T-helper 2 cell treated with Interferon-gamma antibody and Interleukin-4, amounts not matched to agents 5 μg/mL and 100 μg/mL, for 36 hours (primary cell): Measurements from ENCODE around the gene REC8.

Source experiments
- DNase-seq: peaks from one replicate; pipeline ENCODE4 v3.0.0; 2021; ENCODE audit warnings: low spot score
- H3K27ac Mint-ChIP-seq: one replicate; pipeline ENCODE4 v1.8.0; 2021; ENCODE audit warnings: mild to moderate bottlenecking, mixed read lengths
- H3K27me3 Mint-ChIP-seq: one replicate; pipeline ENCODE4 v1.8.0; 2021; ENCODE audit warnings: low read depth, mixed read lengths
- H3K36me3 Mint-ChIP-seq: one replicate; pipeline ENCODE4 v1.8.0; 2021; ENCODE audit warnings: low read depth, mixed read lengths
- H3K4me1 Mint-ChIP-seq: one replicate; pipeline ENCODE4 v1.8.0; 2021; ENCODE audit warnings: low read depth, mixed read lengths
- H3K4me3 Mint-ChIP-seq: one replicate; pipeline ENCODE4 v1.8.0; 2022; ENCODE audit warnings: mild to moderate bottlenecking, moderate library complexity, mixed read lengths
- H3K9me3 Mint-ChIP-seq: one replicate; pipeline ENCODE4 v1.8.0; 2021; ENCODE audit warnings: mixed read lengths

Gene REC8, protein sequence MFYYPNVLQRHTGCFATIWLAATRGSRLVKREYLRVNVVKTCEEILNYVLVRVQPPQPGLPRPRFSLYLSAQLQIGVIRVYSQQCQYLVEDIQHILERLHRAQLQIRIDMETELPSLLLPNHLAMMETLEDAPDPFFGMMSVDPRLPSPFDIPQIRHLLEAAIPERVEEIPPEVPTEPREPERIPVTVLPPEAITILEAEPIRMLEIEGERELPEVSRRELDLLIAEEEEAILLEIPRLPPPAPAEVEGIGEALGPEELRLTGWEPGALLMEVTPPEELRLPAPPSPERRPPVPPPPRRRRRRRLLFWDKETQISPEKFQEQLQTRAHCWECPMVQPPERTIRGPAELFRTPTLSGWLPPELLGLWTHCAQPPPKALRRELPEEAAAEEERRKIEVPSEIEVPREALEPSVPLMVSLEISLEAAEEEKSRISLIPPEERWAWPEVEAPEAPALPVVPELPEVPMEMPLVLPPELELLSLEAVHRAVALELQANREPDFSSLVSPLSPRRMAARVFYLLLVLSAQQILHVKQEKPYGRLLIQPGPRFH

DNA sequence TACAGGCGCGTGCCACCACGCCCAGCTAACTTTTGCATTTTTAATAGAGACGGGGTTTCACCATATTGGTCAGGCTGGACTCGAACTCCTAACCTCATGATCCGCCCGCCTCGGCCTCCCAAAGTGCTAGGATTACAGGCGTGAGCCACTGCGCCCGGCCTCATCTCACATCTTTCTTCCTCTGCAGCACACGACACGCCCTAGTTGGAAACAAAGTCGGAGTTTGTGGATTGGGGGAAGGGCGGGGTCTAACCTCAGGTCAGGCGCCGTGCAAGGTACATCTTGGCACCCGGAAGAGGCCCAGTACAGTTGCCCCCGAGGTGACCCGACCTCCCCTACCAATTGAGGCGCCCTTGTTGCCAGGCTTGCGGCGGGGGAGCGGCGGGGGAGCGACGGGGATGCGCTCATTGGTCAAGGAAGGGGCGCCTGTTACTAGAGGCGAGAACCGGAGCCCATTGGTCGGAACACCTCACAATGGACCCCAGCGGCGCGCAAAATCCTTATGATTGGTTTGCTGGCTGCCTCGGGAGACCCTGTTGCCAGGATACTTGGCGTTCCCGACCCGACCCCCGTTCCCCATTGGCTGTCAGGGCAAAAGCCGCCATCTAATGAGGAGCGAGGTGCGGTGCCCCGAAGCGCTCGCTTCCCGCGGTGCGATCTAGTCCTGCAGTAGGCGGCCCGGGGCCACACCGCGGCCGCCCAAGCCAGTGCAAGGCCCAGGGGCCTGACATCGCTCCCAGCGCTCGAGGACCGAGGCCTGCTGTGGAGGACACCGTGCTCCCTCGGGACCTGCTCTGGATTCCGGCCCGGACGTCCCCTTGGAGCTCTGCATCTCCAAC is at the start of gene REC8:
Gene REC8 (plus strand): TSS at position 659 of the 839 bp plus-strand sequence. CDS start 473 bp downstream, outside the sequence.
- Mint-ChIP-seq H3K4me1 (peaks cover 29% of the 10 kb centered on the region), H3K9me3 (no peaks in the 10 kb centered on the region), H3K36me3 (peaks cover 61% of the 10 kb centered on the region), H3K4me3 (peak within 1 kb of the TSS; percentile 76), H3K27ac (peak within 1 kb of the TSS; percentile 80), H3K27me3 (no peaks in the 10 kb centered on the region)
- DNase-seq = peak; percentile 24

DNA sequence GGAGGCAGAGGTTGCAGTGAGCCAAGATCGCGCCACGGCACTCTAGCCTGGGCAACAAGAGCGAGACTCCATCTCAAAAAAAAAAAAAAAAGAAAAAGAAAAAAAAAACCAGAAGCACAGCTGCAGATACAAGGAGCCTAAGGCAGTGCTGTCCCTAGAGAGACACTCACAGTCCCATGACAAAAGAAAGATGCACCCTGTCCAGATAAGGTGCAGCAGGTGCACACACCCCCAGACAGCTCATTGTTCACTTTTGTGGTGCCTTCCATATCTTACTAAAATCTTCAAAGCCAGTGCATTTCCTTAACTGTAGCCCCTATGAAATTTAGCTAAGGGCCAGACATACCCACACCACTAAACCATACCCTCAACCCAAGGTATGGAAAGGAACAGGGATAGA is 49.5 kb upstream of the REC8 start:
- Mint-ChIP-seq H3K36me3 (peaks cover 53% of the 10 kb centered on the region), H3K4me3 (no peak overlapping the region), H3K9me3 (no peaks in the 10 kb centered on the region), H3K27ac (no peak overlapping the region), H3K27me3 (no peaks in the 10 kb centered on the region), H3K4me1 (peaks cover 8% of the 10 kb centered on the region)
- no peak for DNase-seq

DNA sequence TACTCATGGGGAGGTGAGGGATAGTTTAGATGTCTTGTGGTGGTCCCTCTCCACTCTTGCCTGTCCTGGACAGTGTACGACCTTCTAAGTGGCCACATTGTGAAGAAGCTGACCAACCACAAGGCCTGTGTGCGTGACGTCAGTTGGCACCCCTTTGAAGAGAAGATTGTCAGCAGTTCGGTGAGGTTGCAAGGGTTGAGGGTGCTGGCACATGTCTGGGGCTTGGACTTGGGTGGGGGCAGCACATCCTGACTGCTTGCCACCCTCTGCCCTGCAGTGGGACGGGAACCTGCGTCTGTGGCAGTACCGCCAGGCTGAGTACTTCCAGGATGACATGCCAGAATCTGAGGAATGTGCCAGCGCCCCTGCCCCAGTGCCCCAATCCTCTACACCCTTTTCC is 49.0 kb upstream of the REC8 start:
- peaks cover 48% of the 10 kb centered on the region for H3K36me3 Mint-ChIP-seq
- DNase-seq = no peak
- no peak overlapping the region for H3K27ac Mint-ChIP-seq

DNA sequence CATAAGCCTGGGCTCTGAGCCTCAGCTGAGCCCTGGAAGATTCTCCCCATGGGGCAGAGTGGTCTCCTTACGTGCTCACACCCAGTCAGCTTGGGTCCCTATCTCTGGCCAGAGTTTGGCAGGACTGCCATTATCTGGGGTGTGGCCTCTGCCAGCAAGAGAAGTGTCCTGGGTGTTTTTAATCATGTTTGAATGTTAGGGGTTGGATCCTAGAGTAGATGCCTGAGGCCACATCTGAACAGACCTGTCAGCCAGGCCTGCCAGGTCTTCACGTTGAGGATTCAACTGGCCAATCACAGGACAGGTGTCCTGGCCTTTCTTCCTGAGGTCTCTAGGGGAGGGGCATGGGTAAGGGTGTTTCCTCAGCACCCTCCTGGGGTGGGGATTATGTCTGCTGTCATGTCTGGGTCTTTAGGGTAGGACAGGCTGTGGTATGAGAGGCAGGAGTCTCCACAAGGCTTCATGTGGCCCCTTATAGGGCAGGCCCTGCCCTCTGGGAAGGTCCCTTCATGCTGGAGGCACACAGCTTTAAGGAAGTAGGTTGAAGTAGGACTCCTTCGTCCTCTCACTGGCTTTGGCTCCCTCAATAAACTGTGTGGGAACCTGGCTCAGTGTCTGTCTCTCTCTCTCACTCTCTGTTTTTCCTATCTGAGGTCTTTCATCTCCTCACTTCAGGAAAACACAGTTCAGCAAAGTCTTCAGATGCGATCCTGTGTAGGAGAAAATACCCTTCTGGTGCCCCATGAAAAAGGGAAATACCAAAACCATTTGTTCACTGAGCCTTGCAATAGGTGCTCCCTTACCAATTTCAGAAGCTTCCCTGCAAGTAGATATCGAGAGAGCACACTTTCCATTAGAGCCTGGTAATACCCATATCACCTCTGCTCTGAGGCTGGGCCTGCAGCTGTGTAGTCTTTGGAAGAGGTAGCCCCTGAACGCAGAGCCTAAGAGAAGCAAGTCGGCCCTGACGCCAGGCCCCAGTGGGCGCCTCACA is 48.2 kb upstream of the REC8 start:
- DNase-seq = no peak
- no peaks in the 10 kb centered on the region for H3K9me3 Mint-ChIP-seq
- no peaks in the 10 kb centered on the region for H3K27me3 Mint-ChIP-seq
- no peak overlapping the region for H3K4me3 Mint-ChIP-seq
- H3K27ac Mint-ChIP-seq = no peak overlapping the region
- peaks cover 2% of the 10 kb centered on the region for H3K4me1 Mint-ChIP-seq
- H3K36me3 Mint-ChIP-seq = peaks cover 41% of the 10 kb centered on the region

More for the DNA sequence above, 49.0 kb upstream of the REC8 start:
- Mint-ChIP-seq H3K4me1 (peaks cover 5% of the 10 kb centered on the region), H3K9me3 (no peaks in the 10 kb centered on the region), H3K4me3 (no peak overlapping the region), H3K27me3 (no peaks in the 10 kb centered on the region)

DNA sequence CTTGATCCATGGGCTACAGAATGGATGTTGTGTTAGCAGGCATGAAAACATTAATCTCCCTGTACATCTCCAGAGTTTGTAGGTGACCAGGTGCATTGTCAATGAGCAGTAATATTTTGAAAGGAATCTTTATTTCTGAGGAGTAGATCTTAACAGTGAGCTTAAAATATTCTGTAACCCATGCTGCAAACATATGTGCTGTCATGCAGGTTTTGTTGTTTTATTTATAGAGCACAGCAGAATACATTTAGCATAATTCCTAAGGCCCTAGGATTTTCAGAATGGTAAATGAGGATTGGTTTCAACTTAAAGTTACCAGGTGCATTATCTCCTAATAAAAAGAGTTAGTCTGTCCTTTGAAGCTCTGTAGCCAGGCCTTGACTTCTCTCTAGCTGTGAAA is 44.9 kb upstream of the REC8 start:
- H3K27ac Mint-ChIP-seq = no peak overlapping the region
- no peak for DNase-seq
- peaks cover 18% of the 10 kb centered on the region for H3K36me3 Mint-ChIP-seq
- H3K27me3 Mint-ChIP-seq = no peaks in the 10 kb centered on the region
- H3K4me1 Mint-ChIP-seq = peaks cover 5% of the 10 kb centered on the region
- H3K9me3 Mint-ChIP-seq = no peaks in the 10 kb centered on the region
- H3K4me3 Mint-ChIP-seq = no peak overlapping the region

DNA sequence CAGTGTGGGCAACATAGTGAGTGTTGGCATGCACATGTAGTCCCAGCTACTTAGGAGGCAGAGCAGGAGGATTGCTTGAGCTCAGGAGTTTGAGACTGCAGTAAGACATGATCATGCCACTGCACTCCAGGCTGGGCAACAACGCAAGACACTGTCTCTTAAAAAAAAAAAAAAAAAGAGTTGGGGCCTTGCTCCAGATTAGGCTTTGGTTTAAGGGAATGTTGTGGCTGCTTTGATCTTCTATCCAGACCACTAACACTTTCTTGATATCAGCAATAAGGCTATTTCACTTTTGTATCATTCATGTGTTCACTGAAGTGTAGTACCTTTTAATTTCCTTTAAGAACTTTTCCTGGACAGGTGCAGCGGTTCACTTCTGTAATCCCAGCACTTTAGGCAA is 44.2 kb upstream of the REC8 start:
- no peak for DNase-seq
- H3K4me1 Mint-ChIP-seq = peaks cover 11% of the 10 kb centered on the region
- H3K36me3 Mint-ChIP-seq = peaks cover 19% of the 10 kb centered on the region
- no peaks in the 10 kb centered on the region for H3K9me3 Mint-ChIP-seq
- no peak overlapping the region for H3K4me3 Mint-ChIP-seq
- no peaks in the 10 kb centered on the region for H3K27me3 Mint-ChIP-seq
- no peak overlapping the region for H3K27ac Mint-ChIP-seq

DNA sequence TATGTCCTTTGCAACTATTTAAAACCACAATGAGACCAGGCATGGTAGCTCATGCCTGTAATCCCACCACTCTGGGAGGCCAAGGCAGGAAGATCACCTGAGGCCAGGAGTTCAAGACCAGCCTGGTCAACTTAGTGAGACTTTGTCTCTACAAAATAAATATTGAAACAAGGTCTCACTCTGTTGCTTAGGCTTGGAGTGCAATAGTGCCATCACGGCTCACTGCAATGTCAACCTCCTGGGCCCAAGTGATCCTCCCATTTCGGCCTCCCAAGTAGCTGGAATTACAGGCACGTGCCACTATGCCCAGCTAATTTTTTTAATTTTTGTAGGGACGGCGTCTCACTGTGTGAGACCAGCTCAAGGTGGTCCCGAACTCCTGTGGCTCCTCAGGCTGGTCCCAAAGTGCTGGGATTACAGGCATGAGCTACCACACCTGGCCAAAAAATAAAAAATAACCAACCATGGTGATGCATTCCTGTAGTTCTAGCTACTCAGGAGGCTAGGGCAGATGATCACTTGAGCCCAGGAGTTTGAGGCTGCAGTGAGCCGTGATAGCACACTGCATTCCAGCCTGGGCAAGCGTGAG is 42.4 kb upstream of the REC8 start:
- no peak overlapping the region for H3K4me3 Mint-ChIP-seq

DNA sequence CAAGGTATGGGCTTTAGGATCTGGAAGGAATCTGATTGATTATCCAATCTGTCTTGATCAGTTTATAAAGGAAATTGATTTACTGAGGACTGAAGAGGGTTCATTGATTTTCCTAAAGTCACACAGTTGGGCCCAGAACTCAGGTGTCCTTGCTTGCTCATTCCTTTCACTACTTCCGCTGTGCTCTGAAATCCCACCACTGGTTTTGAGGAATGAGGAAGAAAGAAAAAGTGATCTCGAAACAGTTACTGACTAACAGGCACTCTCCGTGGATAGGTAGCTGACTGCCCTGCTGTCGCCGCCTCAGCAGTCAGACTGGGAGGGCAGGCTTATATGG is 41.5 kb upstream of the REC8 start, which contains the start of gene FITM1:
Gene FITM1 (plus strand): TSS at position 280 of the 337 bp plus-strand sequence. CDS start 905 bp downstream, outside the sequence.
- DNase-seq = no peak
- H3K4me1 Mint-ChIP-seq = peaks cover 20% of the 10 kb centered on the region
- no peak within 1 kb of the TSS for H3K27ac Mint-ChIP-seq
- no peak within 1 kb of the TSS for H3K4me3 Mint-ChIP-seq
- H3K36me3 Mint-ChIP-seq = peaks cover 5% of the 10 kb centered on the region
- H3K27me3 Mint-ChIP-seq = no peaks in the 10 kb centered on the region
- H3K9me3 Mint-ChIP-seq = no peaks in the 10 kb centered on the region

More for the DNA sequence above, 42.4 kb upstream of the REC8 start:
- H3K27ac Mint-ChIP-seq = no peak overlapping the region
- H3K27me3 Mint-ChIP-seq = no peaks in the 10 kb centered on the region
- peaks cover 15% of the 10 kb centered on the region for H3K4me1 Mint-ChIP-seq
- DNase-seq = no peak
- H3K36me3 Mint-ChIP-seq = peaks cover 8% of the 10 kb centered on the region
- H3K9me3 Mint-ChIP-seq = no peaks in the 10 kb centered on the region

DNA sequence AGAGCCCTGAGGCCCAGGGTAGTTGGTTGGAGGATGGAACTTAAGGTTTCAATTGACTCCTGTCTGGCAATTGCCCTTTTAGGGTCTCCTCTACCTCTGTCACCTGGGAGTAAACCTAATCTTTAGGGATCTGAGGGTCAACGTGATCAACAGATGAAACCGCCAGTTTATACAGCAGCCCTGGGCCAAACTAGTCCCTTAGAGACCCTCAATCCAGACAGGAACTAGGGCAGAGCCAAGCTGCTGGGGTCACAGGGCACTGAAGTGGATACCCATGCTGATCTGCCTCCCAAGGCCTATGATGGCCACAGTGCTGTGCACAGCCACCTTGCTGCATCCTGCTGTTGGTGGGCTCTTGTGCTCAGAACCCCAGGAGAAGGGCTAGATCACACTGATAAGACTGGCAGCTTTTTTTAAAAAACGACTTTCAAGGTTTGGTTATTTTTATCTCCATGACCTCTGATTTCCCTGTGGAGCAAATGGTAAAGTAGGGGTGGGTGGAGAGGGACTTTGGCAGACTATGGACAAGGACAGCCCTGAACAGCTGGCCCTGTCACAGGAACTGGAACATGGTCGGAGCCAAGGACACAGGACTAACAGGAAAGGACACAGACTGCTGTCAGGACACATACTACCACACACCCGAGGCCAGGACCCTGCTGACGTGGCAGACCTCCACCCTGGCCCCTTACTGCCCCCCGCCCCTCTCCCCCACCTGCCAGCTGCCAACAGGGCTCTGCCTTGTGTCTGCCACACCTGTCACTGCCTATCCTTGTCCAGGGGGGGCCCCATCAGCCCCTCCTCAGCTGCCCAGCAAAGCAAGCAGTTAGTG is 40.9 kb upstream of the REC8 start:
- no peak overlapping the region for H3K27ac Mint-ChIP-seq
- H3K4me3 Mint-ChIP-seq = no peak overlapping the region
- H3K27me3 Mint-ChIP-seq = no peaks in the 10 kb centered on the region
- no peak for DNase-seq
- H3K36me3 Mint-ChIP-seq = peaks cover 5% of the 10 kb centered on the region
- no peaks in the 10 kb centered on the region for H3K9me3 Mint-ChIP-seq
- peaks cover 22% of the 10 kb centered on the region for H3K4me1 Mint-ChIP-seq

DNA sequence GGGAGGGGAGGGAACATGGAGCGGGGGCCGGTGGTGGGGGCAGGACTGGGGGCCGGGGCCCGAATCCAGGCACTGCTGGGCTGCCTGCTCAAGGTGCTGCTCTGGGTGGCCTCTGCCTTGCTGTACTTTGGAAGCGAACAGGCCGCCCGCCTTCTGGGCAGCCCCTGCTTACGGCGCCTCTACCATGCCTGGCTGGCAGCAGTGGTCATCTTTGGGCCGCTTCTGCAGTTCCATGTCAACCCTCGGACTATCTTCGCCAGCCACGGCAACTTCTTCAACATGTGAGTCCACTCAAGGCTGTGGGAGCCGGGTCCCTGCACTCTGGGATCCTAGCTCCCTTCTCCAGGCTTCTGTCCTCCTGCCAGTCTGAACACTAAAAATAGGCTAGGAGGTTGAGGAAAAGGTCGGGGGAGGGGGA is 40.3 kb upstream of the REC8 start:
- H3K27ac Mint-ChIP-seq = no peak overlapping the region
- no peaks in the 10 kb centered on the region for H3K27me3 Mint-ChIP-seq
- H3K36me3 Mint-ChIP-seq = peaks cover 6% of the 10 kb centered on the region
- no peak for DNase-seq
- H3K4me3 Mint-ChIP-seq = no peak overlapping the region
- no peaks in the 10 kb centered on the region for H3K9me3 Mint-ChIP-seq
- peaks cover 22% of the 10 kb centered on the region for H3K4me1 Mint-ChIP-seq

DNA sequence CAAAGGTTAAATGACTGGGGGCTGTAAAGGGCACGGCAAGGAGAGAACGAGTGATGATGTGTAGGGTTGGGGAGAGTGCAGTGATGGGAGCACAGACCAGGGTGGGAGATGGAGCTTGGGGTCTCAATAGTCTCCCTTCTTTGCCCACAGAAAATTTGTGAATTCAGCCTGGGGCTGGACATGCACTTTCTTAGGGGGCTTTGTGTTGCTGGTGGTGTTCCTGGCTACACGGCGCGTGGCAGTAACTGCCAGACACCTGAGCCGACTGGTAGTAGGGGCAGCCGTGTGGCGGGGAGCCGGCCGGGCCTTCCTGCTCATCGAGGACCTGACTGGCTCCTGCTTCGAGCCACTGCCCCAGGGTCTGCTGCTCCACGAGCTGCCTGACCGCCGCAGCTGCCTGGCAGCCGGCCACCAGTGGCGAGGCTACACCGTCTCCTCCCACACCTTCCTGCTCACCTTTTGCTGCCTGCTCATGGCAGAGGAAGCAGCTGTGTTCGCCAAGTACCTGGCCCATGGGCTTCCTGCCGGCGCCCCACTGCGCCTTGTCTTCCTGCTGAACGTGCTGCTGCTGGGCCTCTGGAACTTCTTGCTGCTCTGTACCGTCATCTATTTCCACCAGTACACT is 39.7 kb upstream of the REC8 start:
- H3K27ac Mint-ChIP-seq = peak overlapping the region; percentile 68
- peaks cover 29% of the 10 kb centered on the region for H3K4me1 Mint-ChIP-seq
- H3K4me3 Mint-ChIP-seq = peak overlapping the region; percentile 24
- no peaks in the 10 kb centered on the region for H3K9me3 Mint-ChIP-seq
- no peaks in the 10 kb centered on the region for H3K27me3 Mint-ChIP-seq
- peaks cover 13% of the 10 kb centered on the region for H3K36me3 Mint-ChIP-seq
- no peak for DNase-seq

DNA sequence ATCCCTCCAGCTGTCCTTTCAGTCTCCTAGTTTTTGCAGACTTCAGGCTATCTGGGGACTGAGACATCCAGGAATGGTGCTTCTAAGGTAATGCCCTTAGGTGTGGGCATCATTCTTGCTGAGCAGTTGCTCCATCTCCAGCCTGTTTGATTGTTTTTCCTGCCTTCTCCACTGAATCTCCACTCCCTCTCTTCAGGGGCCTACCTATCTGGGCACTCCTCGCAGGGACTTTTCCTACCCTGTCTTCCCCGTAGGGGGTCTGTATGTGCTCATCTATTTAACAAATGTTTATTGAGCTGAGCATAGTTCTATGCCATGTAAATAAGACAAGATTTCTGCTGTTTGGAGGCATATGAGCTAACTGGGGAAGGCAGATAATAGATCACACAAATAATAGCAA is 38.9 kb upstream of the REC8 start:
- H3K27me3 Mint-ChIP-seq = no peaks in the 10 kb centered on the region
- H3K36me3 Mint-ChIP-seq = peaks cover 19% of the 10 kb centered on the region
- DNase-seq = no peak
- H3K4me3 Mint-ChIP-seq = no peak overlapping the region
- H3K4me1 Mint-ChIP-seq = peaks cover 31% of the 10 kb centered on the region
- H3K27ac Mint-ChIP-seq = peak overlapping the region; percentile 68
- H3K9me3 Mint-ChIP-seq = no peaks in the 10 kb centered on the region
